Testis (tissue), 5 donors: ENCODE measurements around the gene LEPR. TPM values are rescaled to one million over a fixed set of nuclear protein-coding genes. Genes with fewer than 3 reads are reported as not detected.

Experiments
- DNase-seq: peaks from one replicate; pipeline ENCODE4 v3.0.0-alpha.2; 2019
- H3K27ac ChIP-seq, 2 donors: fragments of 200-600 bp; sonication (generic); one replicate each; pipeline ENCODE4 v1.5.1; 2019
- H3K27me3 ChIP-seq: fragments of 200-600 bp; sonication (generic); one replicate; pipeline ENCODE4 v1.5.1; 2019
- H3K36me3 ChIP-seq: fragments of 200-600 bp; sonication (generic); one replicate; pipeline ENCODE4 v1.5.1; 2017; ENCODE audit warnings: low read depth; ENCODE audit errors: missing control alignments
- H3K4me1 ChIP-seq: fragments of 200-600 bp; sonication (generic); one replicate; pipeline ENCODE4 v1.5.1; 2019
- H3K4me3 ChIP-seq, 2 donors: fragments of 200-600 bp; sonication (generic); one replicate each; pipeline ENCODE4 v1.5.1; 2017 to 2019
- H3K9me3 ChIP-seq: fragments of 200-600 bp; sonication (generic); one replicate; pipeline ENCODE4 v1.5.1; 2017
- CTCF ChIP-seq, 3 experiments: fragments of 450-650 bp in 2 of 3; fragments of 200-600 bp in 1 of 3; sonication (generic) in 1 of 3; IDR thresholded peaks; one replicate each; pipeline ENCODE4 v1.5.1; 2016 to 2019; ENCODE audit warnings: antibody characterized with exemption in 3 of 3, mild to moderate bottlenecking in 2 of 3, moderate library complexity in 1 of 3
- POLR2A ChIP-seq: fragments of 450-650 bp; IDR thresholded peaks from one replicate; pipeline ENCODE4 v1.6.1; 2017; ENCODE audit warnings: antibody characterized with exemption, mild to moderate bottlenecking, moderate library complexity
- WGBS, 2 donors: methylation state at CpG; one replicate each; pipeline ENCODE4 v1.1.5; 2018; 5-methylcytosine and 5-hydroxymethylcytosine counted together
- intact Hi-C: fragments of 100-400 bp; cut with DNase I; formaldehyde crosslinking; loops from one replicate; pipeline ENCODE4 v1.15.1; 2023; ENCODE audit warnings: low total_unique reads
- long read RNA-seq, 2 donors: transcript quantifications; one replicate each; lab custom pipeline, GENCODE V29; 2026
- polyA plus RNA-seq: library from polyadenylated mRNA; stranded (reverse); fragments of 350-450 nt; fragmentation: Illumina TruSeq; extraction: RNeasy Lipid Tissue Mini Kit (QIAGEN cat#74804); gene quantifications from one replicate; pipeline ENCODE4 v1.2.3, GENCODE V29; 2014; ENCODE audit warnings: low read depth, low replicate concordance; ENCODE audit not compliant: insufficient read depth
- total RNA-seq, 2 donors: library from RNA; depleted of rRNA; stranded (reverse); fragments of >200 nt; gene quantifications; one replicate each; pipeline ENCODE4 v1.2.3, GENCODE V29; 2016

The LEPR gene
- 1 to 10 TPM; 8.5 to 9.1 TPM for total RNA-seq
- 4.9 TPM for polyA plus RNA-seq
- long read RNA-seq, donor 1 = 0 reads
- long read RNA-seq, donor 2, full-length matches to known transcripts = 1 of 1 reads
- long read RNA-seq, donor 2, partial matches to known transcripts = 0 of 1 reads
- long read RNA-seq, donor 2, other reads (novel, unspliced or antisense) = 0 of 1 reads

- Histone ChIP-seq H3K4me1 (peaks cover 25% of the 10 kb centered on the region), H3K27me3 (no peaks in the 10 kb centered on the region), H3K4me3 (peak within 1 kb of the TSS; percentile 67 to 94), H3K27ac (peak within 1 kb of the TSS; percentile 94 to 98), H3K36me3 (no peaks in the 10 kb centered on the region), H3K9me3 (no peaks in the 10 kb centered on the region)
- WGBS, 2 donors = 0% methylated on average over 19 to 53 of the region's 60 CpGs
- intact Hi-C loops = no loop called here
- no peak for DNase-seq
- TF ChIP-seq POLR2A (no peak), CTCF (IDR thresholded peaks at IDR 0.05) (no peak)
Observed at GRCh38 chr1:65420590-65421350, at the start of gene LEPR, which contains the start of gene LEPROT. Gene LEPR, plus strand, starts transcription at chr1:65420668. Its CDS starts 144,898 bp downstream, at chr1:65565566. Gene LEPROT, plus strand, starts transcription at chr1:65420668. Its CDS starts 57 bp downstream, at chr1:65420725.

- no peaks in the 10 kb centered on the region for H3K27me3 ChIP-seq
- no peak overlapping the region for H3K4me3 ChIP-seq
- H3K36me3 ChIP-seq = no peaks in the 10 kb centered on the region
- DNase-seq = no peak
- no peaks in the 10 kb centered on the region for H3K4me1 ChIP-seq
- TF ChIP-seq CTCF (IDR thresholded peaks at IDR 0.05) = no peak
- no peak for TF ChIP-seq POLR2A
- no peak overlapping the region for H3K27ac ChIP-seq
- no peaks in the 10 kb centered on the region for H3K9me3 ChIP-seq
- intact Hi-C loops = no loop called here
- WGBS, 2 donors = 89 to 97% methylated on average over 3 of the region's 3 CpGs
Observed at GRCh38 chr1:65371544-65371943, 48.9 kb upstream of the LEPR start.

- TF ChIP-seq CTCF (IDR thresholded peaks at IDR 0.05) = no peak
- TF ChIP-seq POLR2A = no peak
- no peaks in the 10 kb centered on the region for H3K9me3 ChIP-seq
- no peak for DNase-seq
- intact Hi-C loops = no loop called here
- H3K4me3 ChIP-seq = no peak overlapping the region
- H3K36me3 ChIP-seq = no peaks in the 10 kb centered on the region
- H3K4me1 ChIP-seq = no peaks in the 10 kb centered on the region
- no peaks in the 10 kb centered on the region for H3K27me3 ChIP-seq
- WGBS, 2 donors = 78 to 87% methylated on average over 1 of the region's 1 CpG
- no peak overlapping the region for H3K27ac ChIP-seq
Observed at GRCh38 chr1:65372557-65372956, 47.9 kb upstream of the LEPR start.

GRCh38 chr1:65377496-65378246 is 42.8 kb upstream of the LEPR start:
- no peak for TF ChIP-seq CTCF (IDR thresholded peaks at IDR 0.05)
- TF ChIP-seq POLR2A = no peak
- Histone ChIP-seq H3K36me3 (no peaks in the 10 kb centered on the region), H3K9me3 (no peaks in the 10 kb centered on the region), H3K27me3 (no peaks in the 10 kb centered on the region), H3K4me1 (no peaks in the 10 kb centered on the region), H3K27ac (no peak overlapping the region), H3K4me3 (no peak overlapping the region)
- WGBS, 2 donors = 47 to 61% methylated on average over 4 of the region's 4 CpGs
- intact Hi-C loops = no loop called here
- DNase-seq = no peak
